Measurements from ENCODE around the gene MYL9. TPM values are rescaled to one million over a fixed set of nuclear protein-coding genes. Genes with fewer than 3 reads are reported as not detected.

Gene MYL9
- total RNA-seq, 1 experiment from 2014 or later: 49.3 TPM

DNA sequence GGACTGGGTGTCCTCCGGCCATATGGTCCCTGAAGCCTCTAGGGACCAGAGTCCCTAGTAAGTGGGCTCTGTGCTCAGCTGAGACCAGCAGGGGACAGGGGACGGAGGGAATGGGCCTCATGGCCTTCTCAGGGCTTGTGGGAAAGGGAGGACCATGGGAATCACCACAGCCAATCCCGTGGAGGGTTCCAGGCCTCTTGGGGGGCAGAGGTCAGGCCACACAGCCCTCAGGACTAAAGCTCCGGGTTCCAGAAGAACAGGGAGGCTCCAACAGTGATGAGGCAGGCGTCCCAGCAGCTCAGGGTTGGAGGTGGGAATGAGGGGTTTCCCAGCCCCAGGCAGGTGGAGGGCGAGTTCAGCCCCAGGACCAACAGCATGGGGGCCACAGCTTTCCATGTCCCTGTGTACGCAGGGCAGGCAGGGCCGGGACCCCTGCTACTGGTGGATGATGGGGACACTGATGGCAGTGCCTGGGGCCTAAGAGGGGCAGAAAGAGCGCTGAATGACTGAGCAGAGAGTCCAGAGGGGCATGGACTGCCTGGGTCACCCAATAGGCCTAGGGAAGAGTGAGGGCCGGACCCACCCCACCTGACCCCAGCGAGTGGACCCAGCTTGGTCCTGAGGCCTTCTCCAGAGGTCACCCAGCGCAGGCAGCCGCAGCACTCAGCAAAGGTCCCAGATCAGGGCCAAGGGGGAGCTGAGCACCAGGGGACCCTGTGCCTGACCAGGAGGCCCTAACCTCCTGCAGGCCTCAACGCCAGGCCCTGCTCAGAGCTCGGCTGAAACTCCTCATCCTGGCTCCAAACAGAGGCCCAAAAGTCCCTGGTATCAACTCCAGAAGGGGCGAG is 8.8 kb downstream of the MYL9 start:
- Histone ChIP-seq H3K9me3 (ENCODE audit: control insufficient read depth in 1 of 2, insufficient read depth in 1 of 2, low read depth in 1 of 2, low read length in 2 of 2) (no peaks in the 10 kb centered on the region), H3K4me3 (replicated peaks in 1 of 2; ENCODE audit: low read depth in 1 of 2, low read length in 2 of 2) (no peak overlapping the region), H3K9ac (ENCODE audit: low read length) (no peak overlapping the region), H4K20me1 (ENCODE audit: insufficient read depth) (no peaks in the 10 kb centered on the region), H3K27me3 (ENCODE audit: insufficient read depth, low read length) (no peaks in the 10 kb centered on the region; the same call in 1 of the 2 replicates), H3K36me3 (ENCODE audit: control insufficient read depth in 1 of 2, insufficient read depth in 2 of 2, low read length in 2 of 2) (peaks cover 0 to 5% of the 10 kb centered on the region in 2 experiments; a peak in 1 of 4 replicates), H3K9me2 (ENCODE audit: insufficient read depth) (no peaks in the 10 kb centered on the region), H3K79me2 (ENCODE audit: insufficient read depth, low read length) (no peaks in the 10 kb centered on the region), H3K4me1 (ENCODE audit: control insufficient read depth in 1 of 2, insufficient read depth in 2 of 2, low read length in 2 of 2) (no peaks in the 10 kb centered on the region), H3K4me2 (ENCODE audit: low read length) (no peak overlapping the region), H2AFZ (ENCODE audit: low read depth, low read length, poor library complexity, severe bottlenecking) (no peak overlapping the region), H3K27ac (ENCODE audit: low read depth, low read length) (no peak overlapping the region)
- intact Hi-C loops (cut with micrococcal nuclease): no loop called here
- CTCF ChIA-PET: no interaction called here
- RAD21 ChIA-PET (ENCODE audit: low non-redundant PET in 1 of 2, low total read pairs in 2 of 2, uncharacterized antibody in 2 of 2, unreplicated experiment in 2 of 2): no interaction called here
- no TSS peak for BruUV-seq (replicated peaks)
- ATAC-seq (peak; percentile 18; the same call in 1 of the 2 replicates), DNase-seq (ENCODE audit: low read depth, low spot score) (no peak)
- TF ChIP-seq SRF (IDR thresholded peaks at IDR 0.05; ENCODE audit: low read depth): no peak
- no peak for TF ChIP-seq EGR1 (IDR thresholded peaks at IDR 0.05; ENCODE audit: low read depth)
- TF ChIP-seq SP1 (IDR thresholded peaks at IDR 0.05; ENCODE audit: low read depth): no peak
- no peak for TF ChIP-seq CTCF (IDR thresholded peaks at IDR 0.05 in 2 of 3, conservative IDR thresholded peaks at IDR 0.05 in 1 of 3; ENCODE audit: borderline replicate concordance in 1 of 3, insufficient read depth in 1 of 3, low read depth in 2 of 3, low read length in 2 of 3)
- no peak for TF ChIP-seq SIN3A (IDR thresholded peaks at IDR 0.05; ENCODE audit: low read depth)
- TF ChIP-seq, protein P1, sequence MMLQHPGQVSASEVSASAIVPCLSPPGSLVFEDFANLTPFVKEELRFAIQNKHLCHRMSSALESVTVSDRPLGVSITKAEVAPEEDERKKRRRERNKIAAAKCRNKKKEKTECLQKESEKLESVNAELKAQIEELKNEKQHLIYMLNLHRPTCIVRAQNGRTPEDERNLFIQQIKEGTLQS (IDR thresholded peaks at IDR 0.05): no peak
- TF ChIP-seq CBX3 (IDR thresholded peaks at IDR 0.05; ENCODE audit: low read depth): no peak
- TF ChIP-seq POLR2A (IDR thresholded peaks at IDR 0.05; ENCODE audit: borderline replicate concordance, extremely low read depth, insufficient read depth, insufficient read length): no peak
- no peak for TF ChIP-seq EZH2 (IDR thresholded peaks at IDR 0.05)
- TF ChIP-seq ZFX (IDR thresholded peaks at IDR 0.05): no peak
- TF ChIP-seq CEBPB (IDR thresholded peaks at IDR 0.05; ENCODE audit: low read depth): no peak
- TF ChIP-seq JUND (IDR thresholded peaks at IDR 0.05): no peak
- TF ChIP-seq YY1 (IDR thresholded peaks at IDR 0.05; ENCODE audit: extremely low read depth, insufficient replicate concordance, low read depth, low read length): no peak
- no peak for TF ChIP-seq TCF7L2 (IDR thresholded peaks at IDR 0.05; ENCODE audit: borderline replicate concordance, extremely low read depth, insufficient read depth, insufficient read length)
- POLR2A ChIA-PET: no interaction called here

All from HCT116 (cell line).